Stomach (tissue), 4 donors: Measurements from ENCODE around the gene PAN3.

Experiments used
- EP300 ChIP-seq: sonication (generic); formaldehyde crosslinking; IDR thresholded peaks from one replicate; pipeline ENCODE4 v1.6.1; 2017; ENCODE audit warnings: antibody characterized with exemption
- TF ChIP-seq, protein P1 (sequence below), 7 experiments: fragments of 450-650 bp in 4 of 7; fragments of 200-600 bp in 3 of 7; sonication (generic) in 3 of 7; IDR thresholded peaks; one replicate each; pipeline ENCODE4 v1.5.1; 2016 to 2019; ENCODE audit warnings: antibody characterized with exemption in 7 of 7, control low read depth in 2 of 7, mild to moderate bottlenecking in 1 of 7

DNA sequence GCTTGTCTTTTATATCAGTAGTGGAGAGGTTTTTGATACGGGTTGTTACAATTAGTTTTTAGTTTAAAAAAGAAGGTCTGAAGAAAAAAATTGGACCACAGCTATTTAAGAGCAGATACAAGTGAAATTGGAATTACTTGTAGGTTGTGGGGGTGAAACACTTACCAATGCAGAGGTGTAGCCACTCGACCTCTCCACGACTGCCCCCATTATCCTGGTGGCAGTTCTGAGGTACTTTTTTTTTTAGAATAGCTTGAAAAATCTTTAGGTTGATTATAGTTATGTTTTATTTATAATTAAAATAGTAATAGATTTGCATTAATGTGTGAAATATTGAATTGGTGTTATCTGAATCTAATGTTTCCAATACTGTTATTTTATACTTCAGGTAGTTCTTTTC, 60.7 kb downstream of the PAN3 start:
- TF ChIP-seq, protein P1, sequence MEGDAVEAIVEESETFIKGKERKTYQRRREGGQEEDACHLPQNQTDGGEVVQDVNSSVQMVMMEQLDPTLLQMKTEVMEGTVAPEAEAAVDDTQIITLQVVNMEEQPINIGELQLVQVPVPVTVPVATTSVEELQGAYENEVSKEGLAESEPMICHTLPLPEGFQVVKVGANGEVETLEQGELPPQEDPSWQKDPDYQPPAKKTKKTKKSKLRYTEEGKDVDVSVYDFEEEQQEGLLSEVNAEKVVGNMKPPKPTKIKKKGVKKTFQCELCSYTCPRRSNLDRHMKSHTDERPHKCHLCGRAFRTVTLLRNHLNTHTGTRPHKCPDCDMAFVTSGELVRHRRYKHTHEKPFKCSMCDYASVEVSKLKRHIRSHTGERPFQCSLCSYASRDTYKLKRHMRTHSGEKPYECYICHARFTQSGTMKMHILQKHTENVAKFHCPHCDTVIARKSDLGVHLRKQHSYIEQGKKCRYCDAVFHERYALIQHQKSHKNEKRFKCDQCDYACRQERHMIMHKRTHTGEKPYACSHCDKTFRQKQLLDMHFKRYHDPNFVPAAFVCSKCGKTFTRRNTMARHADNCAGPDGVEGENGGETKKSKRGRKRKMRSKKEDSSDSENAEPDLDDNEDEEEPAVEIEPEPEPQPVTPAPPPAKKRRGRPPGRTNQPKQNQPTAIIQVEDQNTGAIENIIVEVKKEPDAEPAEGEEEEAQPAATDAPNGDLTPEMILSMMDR (IDR thresholded peaks at IDR 0.05): no peak
- no peak for TF ChIP-seq EP300
